Measurements from ENCODE around the gene CXXC4. TPM values are rescaled to one million over a fixed set of nuclear protein-coding genes. Genes with fewer than 3 reads are reported as not detected.

The CXXC4 gene
- total RNA-seq (not detected), polyA plus RNA-seq (under 1 TPM in 1 of 3 donors, not detected in 2; 0.59 TPM), total RNA-seq (0 to 0.49 (median 0) reads per million in 6 experiments)

- ATAC-seq (peak in 1 of 2 donors; percentile 22), DNase-seq (peak in 6 of 10 donors; percentile 3 to 36 (median 19))
- Mint-ChIP-seq H3K27me3 (peaks cover 27 to 61% (median 34%) of the 10 kb centered on the region in 5 donors), H3K27ac (peak within 1 kb of the TSS in 9 of 10 donors; percentile 12 to 80 (median 44)), H3K36me3 (no peaks in the 10 kb centered on the region), H3K4me1 (peaks cover 20 to 51% (median 38%) of the 10 kb centered on the region in 4 donors), H3K9me3 (no peaks in the 10 kb centered on the region), H3K4me3 (peak within 1 kb of the TSS; percentile 75 to 90 (median 88))
- POLR2A ChIA-PET = no interaction called here
Measured at GRCh38 chr4:104494822-104495559, at the start of gene CXXC4. Gene CXXC4 (minus strand): TSS chr4:104494894. CDS start chr4:104491802, 3,092 bp downstream.

GRCh38 chr4:104533156-104533555, 38.5 kb upstream of the CXXC4 start:
- ATAC-seq = no peak
- POLR2A ChIA-PET = no interaction called here
- H3K4me3 Mint-ChIP-seq = no peak overlapping the region
- H3K4me1 Mint-ChIP-seq = no peaks in the 10 kb centered on the region
- DNase-seq = no peak
- peaks cover 0 to 8% (median under 1%) of the 10 kb centered on the region in 9 donors for H3K9me3 Mint-ChIP-seq
- peaks cover 0 to 4% (median 0%) of the 10 kb centered on the region in 5 donors for H3K27me3 Mint-ChIP-seq
- H3K36me3 Mint-ChIP-seq = no peaks in the 10 kb centered on the region
- no peak overlapping the region for H3K27ac Mint-ChIP-seq

- ATAC-seq (no peak), DNase-seq (no peak)
- Mint-ChIP-seq H3K27me3 (peaks cover 0 to 7% (median 1%) of the 10 kb centered on the region in 5 donors), H3K4me3 (no peak overlapping the region), H3K27ac (no peak overlapping the region), H3K9me3 (peaks cover 0 to 8% (median 1%) of the 10 kb centered on the region in 9 donors), H3K4me1 (no peaks in the 10 kb centered on the region), H3K36me3 (no peaks in the 10 kb centered on the region)
- POLR2A ChIA-PET = no interaction called here
Measured at GRCh38 chr4:104532677-104533076, 38.0 kb upstream of the CXXC4 start.

DNA sequence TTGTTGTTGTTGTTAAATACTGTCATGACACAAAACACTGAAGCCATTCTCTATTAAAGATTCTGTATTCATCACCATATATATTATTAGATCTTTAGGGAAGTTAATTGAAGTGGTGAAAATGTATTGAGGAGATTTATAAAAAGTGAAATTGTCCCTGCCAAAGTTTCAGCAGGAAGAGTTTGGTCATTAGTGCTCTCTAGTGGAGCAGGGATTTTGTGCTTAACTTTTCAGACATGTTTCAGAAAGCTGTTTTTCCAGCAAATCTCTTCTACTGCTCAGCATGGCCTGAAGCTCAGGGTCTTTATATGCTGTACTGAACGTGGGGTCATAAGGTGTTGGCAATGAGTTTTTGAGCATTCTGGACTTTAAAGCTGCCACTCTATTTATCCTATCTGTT, 36.7 kb upstream of the CXXC4 start:
- Mint-ChIP-seq H3K27me3 (peaks cover 0 to 16% (median 5%) of the 10 kb centered on the region in 5 donors), H3K36me3 (no peaks in the 10 kb centered on the region), H3K27ac (no peak overlapping the region), H3K9me3 (peaks cover 0 to 12% (median 3%) of the 10 kb centered on the region in 9 donors), H3K4me1 (no peaks in the 10 kb centered on the region), H3K4me3 (no peak overlapping the region)
- no peak for DNase-seq
- POLR2A ChIA-PET = no interaction called here
- ATAC-seq = no peak

DNA sequence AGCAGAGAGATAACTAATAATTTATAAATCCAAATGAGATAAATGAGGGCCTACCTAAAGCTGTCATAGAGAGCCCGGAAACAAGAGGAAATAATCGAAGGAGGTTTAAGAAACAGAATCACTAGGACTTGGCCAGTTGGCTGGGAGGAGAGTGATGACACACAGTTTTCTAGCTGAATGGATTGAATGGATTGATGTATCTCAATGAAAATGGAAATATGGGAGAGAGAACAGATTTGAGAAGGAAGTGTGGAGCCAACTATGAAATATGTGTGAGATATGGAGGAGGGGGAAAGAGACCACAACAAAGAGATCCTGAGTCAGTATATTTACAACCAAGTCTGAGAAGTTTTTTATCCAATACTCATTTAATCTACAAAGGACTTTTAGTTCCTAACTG, 35.7 kb upstream of the CXXC4 start:
- POLR2A ChIA-PET = no interaction called here
- DNase-seq (no peak), ATAC-seq (no peak)
- no peaks in the 10 kb centered on the region for H3K36me3 Mint-ChIP-seq
- no peak overlapping the region for H3K4me3 Mint-ChIP-seq
- H3K4me1 Mint-ChIP-seq = no peaks in the 10 kb centered on the region
- H3K9me3 Mint-ChIP-seq = peaks cover 0 to 12% (median 0%) of the 10 kb centered on the region in 9 donors
- H3K27ac Mint-ChIP-seq = no peak overlapping the region
- peaks cover 0 to 16% (median 5%) of the 10 kb centered on the region in 5 donors for H3K27me3 Mint-ChIP-seq

GRCh38 chr4:104524591-104524990, 29.9 kb upstream of the CXXC4 start:
- peaks cover 0 to under 1% (median 0%) of the 10 kb centered on the region in 4 donors for H3K4me1 Mint-ChIP-seq
- POLR2A ChIA-PET = no interaction called here

GRCh38 chr4:104524026-104524425, 29.3 kb upstream of the CXXC4 start:
- Mint-ChIP-seq H3K9me3 (peaks cover 0 to 12% (median 2%) of the 10 kb centered on the region in 9 donors), H3K36me3 (no peaks in the 10 kb centered on the region), H3K4me1 (peaks cover 0 to 2% (median 0%) of the 10 kb centered on the region in 4 donors), H3K4me3 (no peak overlapping the region), H3K27ac (no peak overlapping the region), H3K27me3 (peaks cover 0 to 19% (median 5%) of the 10 kb centered on the region in 5 donors)
- ATAC-seq (no peak), DNase-seq (no peak)
- POLR2A ChIA-PET = no interaction called here

More at GRCh38 chr4:104524591-104524990, 29.9 kb upstream of the CXXC4 start:
- ATAC-seq (no peak), DNase-seq (no peak)
- Mint-ChIP-seq H3K4me3 (no peak overlapping the region), H3K27ac (no peak overlapping the region), H3K9me3 (peaks cover 0 to 12% (median 0%) of the 10 kb centered on the region in 9 donors), H3K36me3 (no peaks in the 10 kb centered on the region), H3K27me3 (peaks cover 0 to 16% (median 5%) of the 10 kb centered on the region in 5 donors)

GRCh38 chr4:104519588-104519987, 24.9 kb upstream of the CXXC4 start:
- ATAC-seq (no peak), DNase-seq (no peak)
- Mint-ChIP-seq H3K27me3 (peaks cover 0 to 22% (median 2%) of the 10 kb centered on the region in 5 donors), H3K4me3 (no peak overlapping the region), H3K27ac (no peak overlapping the region), H3K36me3 (no peaks in the 10 kb centered on the region), H3K9me3 (peaks cover 0 to 7% (median 4%) of the 10 kb centered on the region in 9 donors), H3K4me1 (peaks cover 0 to 2% (median 0%) of the 10 kb centered on the region in 4 donors)
- POLR2A ChIA-PET = no interaction called here

DNA sequence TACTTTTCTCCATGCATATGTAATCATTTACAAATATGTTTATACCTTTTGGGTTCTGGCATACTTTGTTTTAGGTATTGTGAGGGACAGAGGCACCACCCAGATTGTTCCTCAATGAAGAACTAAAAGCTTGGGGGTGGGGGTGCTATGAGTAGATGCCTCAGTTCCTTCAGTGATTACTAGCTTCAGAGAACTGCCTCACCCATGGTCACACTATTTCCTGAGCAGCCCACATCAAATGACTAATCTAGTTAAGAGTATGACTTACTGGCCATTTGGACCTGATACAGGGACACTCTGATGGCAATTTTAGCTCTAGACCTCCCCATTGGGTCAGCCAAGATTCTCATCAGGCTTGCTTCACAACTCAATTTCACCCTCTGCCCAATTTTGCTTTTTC, 22.2 kb upstream of the CXXC4 start:
- ATAC-seq (no peak), DNase-seq (no peak)
- POLR2A ChIA-PET = no interaction called here
- H3K4me1 Mint-ChIP-seq = peaks cover 0 to 2% (median 0%) of the 10 kb centered on the region in 4 donors
- H3K9me3 Mint-ChIP-seq = peaks cover 0 to 7% (median 3%) of the 10 kb centered on the region in 9 donors
- peaks cover 0 to 22% (median 5%) of the 10 kb centered on the region in 5 donors for H3K27me3 Mint-ChIP-seq
- H3K4me3 Mint-ChIP-seq = no peak overlapping the region
- H3K27ac Mint-ChIP-seq = no peak overlapping the region
- no peaks in the 10 kb centered on the region for H3K36me3 Mint-ChIP-seq

DNA sequence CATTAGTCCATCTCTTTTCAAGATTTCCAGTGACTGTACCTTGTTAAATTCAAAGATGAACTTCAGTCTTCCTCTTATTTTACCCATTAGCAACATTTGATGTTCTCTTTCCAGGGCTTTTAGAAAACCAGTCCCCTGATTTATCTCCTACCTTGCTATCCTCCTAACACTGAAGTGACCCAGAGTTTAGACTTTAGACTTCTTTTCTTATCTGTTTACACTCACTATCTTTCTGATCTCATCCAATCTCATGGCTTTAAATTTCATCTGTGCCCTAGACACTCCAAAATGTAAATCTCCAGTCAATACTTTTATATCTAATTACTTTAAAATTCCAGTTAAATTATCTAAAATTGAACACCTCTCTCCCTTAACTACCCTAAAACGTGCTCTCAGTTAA, 13.5 kb upstream of the CXXC4 start:
- no peaks in the 10 kb centered on the region for H3K9me3 Mint-ChIP-seq
- no peaks in the 10 kb centered on the region for H3K36me3 Mint-ChIP-seq
- ATAC-seq = no peak
- H3K27me3 Mint-ChIP-seq = peaks cover 0 to 13% (median 8%) of the 10 kb centered on the region in 5 donors
- no peak overlapping the region for H3K27ac Mint-ChIP-seq
- no peak for DNase-seq
- no peak overlapping the region for H3K4me3 Mint-ChIP-seq
- POLR2A ChIA-PET = no interaction called here
- H3K4me1 Mint-ChIP-seq = no peaks in the 10 kb centered on the region

GRCh38 chr4:104507112-104507511, 12.4 kb upstream of the CXXC4 start:
- DNase-seq (no peak), ATAC-seq (no peak)
- no peaks in the 10 kb centered on the region for H3K36me3 Mint-ChIP-seq
- POLR2A ChIA-PET = no interaction called here
- H3K4me1 Mint-ChIP-seq = no peaks in the 10 kb centered on the region
- no peaks in the 10 kb centered on the region for H3K9me3 Mint-ChIP-seq
- no peak overlapping the region for H3K4me3 Mint-ChIP-seq
- peaks cover 0 to 12% (median 9%) of the 10 kb centered on the region in 5 donors for H3K27me3 Mint-ChIP-seq
- H3K27ac Mint-ChIP-seq = no peak overlapping the region

- H3K4me1 Mint-ChIP-seq = no peaks in the 10 kb centered on the region
- no peak overlapping the region for H3K4me3 Mint-ChIP-seq
- H3K27ac Mint-ChIP-seq = no peak overlapping the region
- peaks cover 5 to 25% (median 14%) of the 10 kb centered on the region in 5 donors for H3K27me3 Mint-ChIP-seq
- POLR2A ChIA-PET = no interaction called here
- no peak for DNase-seq
- no peaks in the 10 kb centered on the region for H3K9me3 Mint-ChIP-seq
- no peak for ATAC-seq
- H3K36me3 Mint-ChIP-seq = no peaks in the 10 kb centered on the region
Measured at GRCh38 chr4:104504536-104504935, 9.8 kb upstream of the CXXC4 start.

DNA sequence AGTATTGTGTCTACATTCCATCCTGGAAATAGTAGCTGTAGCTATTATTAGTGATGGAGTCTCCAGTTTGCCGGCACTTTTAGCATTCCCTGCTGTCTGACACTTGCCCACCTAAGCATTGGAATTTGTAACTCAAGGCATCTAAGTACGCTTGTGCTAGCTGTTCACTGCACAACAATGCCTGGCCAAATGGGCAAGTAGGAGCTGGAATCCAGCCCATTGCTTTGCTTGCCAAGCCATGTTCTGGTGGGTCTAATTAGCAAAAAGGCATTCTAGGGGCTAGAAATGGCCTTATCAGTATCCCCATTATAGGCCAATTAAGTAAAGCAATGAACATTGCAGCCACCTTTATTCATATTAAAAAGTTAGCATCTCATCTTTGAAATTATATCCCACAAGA, 7.8 kb upstream of the CXXC4 start:
- no peak overlapping the region for H3K4me3 Mint-ChIP-seq

More for the DNA sequence above, 7.8 kb upstream of the CXXC4 start:
- no peak for DNase-seq
- no peak for ATAC-seq
- Mint-ChIP-seq H3K27me3 (peaks cover 6 to 45% (median 16%) of the 10 kb centered on the region in 5 donors), H3K4me1 (no peaks in the 10 kb centered on the region), H3K9me3 (no peaks in the 10 kb centered on the region), H3K27ac (no peak overlapping the region), H3K36me3 (no peaks in the 10 kb centered on the region)
- POLR2A ChIA-PET = no interaction called here

Measured in naive thymus-derived CD8-positive, alpha-beta T cell (primary cell).